Measurements from ENCODE around the gene DCLK2. TPM values are rescaled to one million over a fixed set of nuclear protein-coding genes. Genes with fewer than 3 reads are reported as not detected.

The DCLK2 gene
- total RNA-seq, 1 experiment from 2014 or later, result 2.7 TPM

GRCh38 chr4:150207871-150208270, 129.6 kb downstream of the DCLK2 start:
- Histone ChIP-seq H2AFZ (ENCODE audit: low read depth, low read length, poor library complexity, severe bottlenecking) (no peak overlapping the region), H3K79me2 (ENCODE audit: insufficient read depth, low read length) (no peaks in the 10 kb centered on the region), H3K27ac (ENCODE audit: low read depth, low read length) (no peak overlapping the region), H3K4me2 (ENCODE audit: low read length) (no peak overlapping the region), H3K9ac (ENCODE audit: low read length) (no peak overlapping the region), H3K9me3 (ENCODE audit: control insufficient read depth in 1 of 2, insufficient read depth in 1 of 2, low read depth in 1 of 2, low read length in 2 of 2) (no peaks in the 10 kb centered on the region), H4K20me1 (ENCODE audit: insufficient read depth) (no peaks in the 10 kb centered on the region), H3K4me3 (replicated peaks in 1 of 2; ENCODE audit: low read depth in 1 of 2, low read length in 2 of 2) (no peak overlapping the region), H3K27me3 (ENCODE audit: insufficient read depth, low read length) (no peaks in the 10 kb centered on the region), H3K4me1 (ENCODE audit: control insufficient read depth in 1 of 2, insufficient read depth in 2 of 2, low read length in 2 of 2) (peaks cover 0 to 4% of the 10 kb centered on the region in 2 experiments; a peak in 1 of 4 replicates), H3K36me3 (ENCODE audit: control insufficient read depth in 1 of 2, insufficient read depth in 2 of 2, low read length in 2 of 2) (no peaks in the 10 kb centered on the region), H3K9me2 (ENCODE audit: insufficient read depth) (no peaks in the 10 kb centered on the region)
- BruUV-seq (replicated peaks), result no TSS peak
- no peak for DNase-seq (ENCODE audit: low read depth, low spot score)
- RAD21 ChIA-PET (ENCODE audit: low non-redundant PET in 1 of 2, low total read pairs in 2 of 2, uncharacterized antibody in 2 of 2, unreplicated experiment in 2 of 2), result no interaction called here
- POLR2A ChIA-PET, result no interaction called here
- CTCF ChIA-PET, result no interaction called here
- ATAC-seq, result no peak
- intact Hi-C loops (cut with micrococcal nuclease), result no loop called here
- TF ChIP-seq ZFX (IDR thresholded peaks at IDR 0.05), result no peak
- TF ChIP-seq MAX (IDR thresholded peaks at IDR 0.05), result no peak
- TF ChIP-seq SRF (IDR thresholded peaks at IDR 0.05; ENCODE audit: low read depth), result no peak
- no peak for TF ChIP-seq ELF1 (IDR thresholded peaks at IDR 0.05; ENCODE audit: borderline replicate concordance, low read depth)
- no peak for TF ChIP-seq EZH2 (IDR thresholded peaks at IDR 0.05)
- TF ChIP-seq SP1 (IDR thresholded peaks at IDR 0.05; ENCODE audit: low read depth), result no peak
- TF ChIP-seq ZNF274 (IDR thresholded peaks at IDR 0.05; ENCODE audit: low read depth, low read length), result no peak
- no peak for TF ChIP-seq EGR1 (IDR thresholded peaks at IDR 0.05; ENCODE audit: low read depth)
- TF ChIP-seq SIN3A (IDR thresholded peaks at IDR 0.05; ENCODE audit: low read depth), result no peak
- no peak for TF ChIP-seq CTCF (IDR thresholded peaks at IDR 0.05 in 2 of 3, conservative IDR thresholded peaks at IDR 0.05 in 1 of 3; ENCODE audit: borderline replicate concordance in 1 of 3, insufficient read depth in 1 of 3, low read depth in 2 of 3, low read length in 2 of 3)
- no peak for TF ChIP-seq FOSL1 (IDR thresholded peaks at IDR 0.05; ENCODE audit: low read depth)
- TF ChIP-seq REST (IDR thresholded peaks at IDR 0.05; ENCODE audit: low read depth), result no peak
- TF ChIP-seq POLR2AphosphoS5 (IDR thresholded peaks at IDR 0.05; ENCODE audit: low read depth, low read length), result no peak
- no peak for TF ChIP-seq TCF7L2 (IDR thresholded peaks at IDR 0.05; ENCODE audit: borderline replicate concordance, extremely low read depth, insufficient read depth, insufficient read length)
- TF ChIP-seq RAD21 (IDR thresholded peaks at IDR 0.05; ENCODE audit: low read depth), result no peak
- TF ChIP-seq JUND (IDR thresholded peaks at IDR 0.05), result no peak
- no peak for TF ChIP-seq CBX3 (IDR thresholded peaks at IDR 0.05; ENCODE audit: low read depth)
- no peak for TF ChIP-seq POLR2A (IDR thresholded peaks at IDR 0.05; ENCODE audit: borderline replicate concordance, extremely low read depth, insufficient read depth, insufficient read length)
- no peak for TF ChIP-seq CEBPB (IDR thresholded peaks at IDR 0.05; ENCODE audit: low read depth)
- no peak for TF ChIP-seq ZBTB33 (IDR thresholded peaks at IDR 0.05; ENCODE audit: extremely low read depth, insufficient replicate concordance, low read length)

Measured in HCT116 (cell line).